ENCODE measurements around the gene UBE2Q2. TPM values are rescaled to one million over a fixed set of nuclear protein-coding genes. Genes with fewer than 3 reads are reported as not detected.

UBE2Q2 gene
- total and polyA plus RNA-seq, 9 of the 15 experiments (the other 6 are each of a cell fraction or from before 2014, with no cell fraction given): 6.2 to 24.0 (median 16.2) TPM

DNA sequence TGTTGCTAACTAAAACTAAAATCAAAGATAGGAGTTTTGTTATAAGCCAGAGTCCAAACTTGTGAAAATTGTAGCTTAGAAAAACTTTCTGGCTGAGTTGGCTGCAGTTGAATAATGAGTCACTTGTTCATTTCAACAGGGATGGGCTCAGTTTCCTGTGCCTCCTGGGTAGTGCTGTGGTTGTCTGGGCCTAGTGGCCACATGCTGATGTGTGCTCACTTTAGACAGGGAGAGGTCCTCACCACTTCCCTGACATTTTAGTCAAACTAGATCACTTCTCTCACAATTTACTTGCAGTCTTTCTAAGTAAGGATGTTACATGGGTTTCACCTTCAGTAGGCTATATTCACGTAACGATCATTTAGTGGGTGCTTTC, 6.3 kb upstream of the UBE2Q2 start:
- H3K4me1 ChIP-seq (replicated peaks in 1 of 2; ENCODE audit: control insufficient read depth in 2 of 2, insufficient read depth in 2 of 2, low read length in 2 of 2): peaks cover 6 to 25% of the 10 kb centered on the region in 2 experiments
- 0 out of 4 replicates have a peak overlapping the region, but pooled peaks of 1 of the 2 experiments have one; percentile 7 for H3K9ac ChIP-seq (ENCODE audit: insufficient read depth in 1 of 2, low read depth in 2 of 2, low read length in 2 of 2)
- no peaks in the 10 kb centered on the region for H3K79me2 ChIP-seq (ENCODE audit: control insufficient read depth, insufficient read depth, low read length)
- intact Hi-C loops (cut with micrococcal nuclease) (no loop called here), in situ Hi-C loops (cut with MboI) (no loop called here)
- ATAC-seq: peak; percentile 68
- no peaks in the 10 kb centered on the region; the same call in 2 of the 3 replicates for H3K36me3 ChIP-seq (ENCODE audit: control insufficient read depth, insufficient read depth, low read length)
- BruUV-seq (replicated peaks): no TSS peak
- H3K9me3 ChIP-seq (replicated peaks; ENCODE audit: control insufficient read depth, insufficient read depth, low read depth, low read length): no peaks in the 10 kb centered on the region
- H3K9me1 ChIP-seq (ENCODE audit: control insufficient read depth, insufficient read depth, low read length): no peaks in the 10 kb centered on the region
- peak overlapping the region; percentile 33; the same call in 1 of the 3 replicates for H3K27ac ChIP-seq (ENCODE audit: extremely low read depth, low read depth, low read length)
- WGBS (ENCODE audit: insufficient coverage, low coverage, missing lambda C conversion rate): 92% methylated on average over 2 of the region's 2 CpGs
- peak; percentile 55 for FAIRE-seq
- peak in 1 of 4 experiments; percentile 48 for DNase-seq (ENCODE audit: extremely low read depth in 1 of 4, low spot score in 3 of 4)
- peak overlapping the region; percentile 85 for H2AFZ ChIP-seq (ENCODE audit: low read depth, low read length)
- no peak overlapping the region for H3K4me3 ChIP-seq
- ChIA-PET POLR2A (interaction anchor here (0.7 to 1.0 kb wide), 2 partner anchors 9 to 226 kb away, joined by 3 read pairs; no protein-coding TSS in a partner anchor), CTCF (ENCODE audit: low intra/inter-chr PET ratio) (no interaction called here)
- H3K27me3 ChIP-seq (ENCODE audit: control insufficient read depth in 2 of 2, insufficient read depth in 2 of 2, low read length in 2 of 2): no peaks in the 10 kb centered on the region
- H3K4me2 ChIP-seq (ENCODE audit: insufficient read depth, low read length): no peak overlapping the region
- H4K20me1 ChIP-seq (replicated peaks; ENCODE audit: control insufficient read depth, insufficient read depth, low read length): no peaks in the 10 kb centered on the region
- TF ChIP-seq, protein P1, sequence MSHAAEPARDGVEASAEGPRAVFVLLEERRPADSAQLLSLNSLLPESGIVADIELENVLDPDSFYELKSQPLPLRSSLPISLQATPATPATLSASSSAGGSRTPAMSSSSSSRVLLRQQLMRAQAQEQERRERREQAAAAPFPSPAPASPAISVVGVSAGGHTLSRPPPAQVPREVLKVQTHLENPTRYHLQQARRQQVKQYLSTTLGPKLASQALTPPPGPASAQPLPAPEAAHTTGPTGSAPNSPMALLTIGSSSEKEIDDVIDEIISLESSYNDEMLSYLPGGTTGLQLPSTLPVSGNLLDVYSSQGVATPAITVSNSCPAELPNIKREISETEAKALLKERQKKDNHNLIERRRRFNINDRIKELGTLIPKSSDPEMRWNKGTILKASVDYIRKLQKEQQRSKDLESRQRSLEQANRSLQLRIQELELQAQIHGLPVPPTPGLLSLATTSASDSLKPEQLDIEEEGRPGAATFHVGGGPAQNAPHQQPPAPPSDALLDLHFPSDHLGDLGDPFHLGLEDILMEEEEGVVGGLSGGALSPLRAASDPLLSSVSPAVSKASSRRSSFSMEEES (CRISPR knock-in tag; IDR thresholded peaks at IDR 0.05): no peak
- TF ChIP-seq, protein P2, sequence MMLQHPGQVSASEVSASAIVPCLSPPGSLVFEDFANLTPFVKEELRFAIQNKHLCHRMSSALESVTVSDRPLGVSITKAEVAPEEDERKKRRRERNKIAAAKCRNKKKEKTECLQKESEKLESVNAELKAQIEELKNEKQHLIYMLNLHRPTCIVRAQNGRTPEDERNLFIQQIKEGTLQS (IDR thresholded peaks at IDR 0.05): no peak
- TF ChIP-seq, protein P2 (CRISPR knock-in tag; conservative IDR thresholded peaks at IDR 0.05): no peak
- TF ChIP-seq, protein P3, sequence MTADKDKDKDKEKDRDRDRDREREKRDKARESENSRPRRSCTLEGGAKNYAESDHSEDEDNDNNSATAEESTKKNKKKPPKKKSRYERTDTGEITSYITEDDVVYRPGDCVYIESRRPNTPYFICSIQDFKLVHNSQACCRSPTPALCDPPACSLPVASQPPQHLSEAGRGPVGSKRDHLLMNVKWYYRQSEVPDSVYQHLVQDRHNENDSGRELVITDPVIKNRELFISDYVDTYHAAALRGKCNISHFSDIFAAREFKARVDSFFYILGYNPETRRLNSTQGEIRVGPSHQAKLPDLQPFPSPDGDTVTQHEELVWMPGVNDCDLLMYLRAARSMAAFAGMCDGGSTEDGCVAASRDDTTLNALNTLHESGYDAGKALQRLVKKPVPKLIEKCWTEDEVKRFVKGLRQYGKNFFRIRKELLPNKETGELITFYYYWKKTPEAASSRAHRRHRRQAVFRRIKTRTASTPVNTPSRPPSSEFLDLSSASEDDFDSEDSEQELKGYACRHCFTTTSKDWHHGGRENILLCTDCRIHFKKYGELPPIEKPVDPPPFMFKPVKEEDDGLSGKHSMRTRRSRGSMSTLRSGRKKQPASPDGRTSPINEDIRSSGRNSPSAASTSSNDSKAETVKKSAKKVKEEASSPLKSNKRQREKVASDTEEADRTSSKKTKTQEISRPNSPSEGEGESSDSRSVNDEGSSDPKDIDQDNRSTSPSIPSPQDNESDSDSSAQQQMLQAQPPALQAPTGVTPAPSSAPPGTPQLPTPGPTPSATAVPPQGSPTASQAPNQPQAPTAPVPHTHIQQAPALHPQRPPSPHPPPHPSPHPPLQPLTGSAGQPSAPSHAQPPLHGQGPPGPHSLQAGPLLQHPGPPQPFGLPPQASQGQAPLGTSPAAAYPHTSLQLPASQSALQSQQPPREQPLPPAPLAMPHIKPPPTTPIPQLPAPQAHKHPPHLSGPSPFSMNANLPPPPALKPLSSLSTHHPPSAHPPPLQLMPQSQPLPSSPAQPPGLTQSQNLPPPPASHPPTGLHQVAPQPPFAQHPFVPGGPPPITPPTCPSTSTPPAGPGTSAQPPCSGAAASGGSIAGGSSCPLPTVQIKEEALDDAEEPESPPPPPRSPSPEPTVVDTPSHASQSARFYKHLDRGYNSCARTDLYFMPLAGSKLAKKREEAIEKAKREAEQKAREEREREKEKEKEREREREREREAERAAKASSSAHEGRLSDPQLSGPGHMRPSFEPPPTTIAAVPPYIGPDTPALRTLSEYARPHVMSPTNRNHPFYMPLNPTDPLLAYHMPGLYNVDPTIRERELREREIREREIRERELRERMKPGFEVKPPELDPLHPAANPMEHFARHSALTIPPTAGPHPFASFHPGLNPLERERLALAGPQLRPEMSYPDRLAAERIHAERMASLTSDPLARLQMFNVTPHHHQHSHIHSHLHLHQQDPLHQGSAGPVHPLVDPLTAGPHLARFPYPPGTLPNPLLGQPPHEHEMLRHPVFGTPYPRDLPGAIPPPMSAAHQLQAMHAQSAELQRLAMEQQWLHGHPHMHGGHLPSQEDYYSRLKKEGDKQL (CRISPR knock-in tag; IDR thresholded peaks at IDR 0.05; ENCODE audit: borderline replicate concordance): no peak
- TF ChIP-seq, protein P4, sequence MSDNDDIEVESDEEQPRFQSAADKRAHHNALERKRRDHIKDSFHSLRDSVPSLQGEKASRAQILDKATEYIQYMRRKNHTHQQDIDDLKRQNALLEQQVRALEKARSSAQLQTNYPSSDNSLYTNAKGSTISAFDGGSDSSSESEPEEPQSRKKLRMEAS (CRISPR knock-in tag; IDR thresholded peaks at IDR 0.05): 0 out of 2 replicates have a peak, but pooled peaks have one; percentile 32
- no peak for TF ChIP-seq CBX5 (IDR thresholded peaks at IDR 0.05; ENCODE audit: borderline replicate concordance, low read depth)
- TF ChIP-seq COPS2 (conservative IDR thresholded peaks at IDR 0.05): no peak
- TF ChIP-seq HNRNPH1 (optimal IDR thresholded peaks at IDR 0.05; ENCODE audit: low read depth, low read length): no peak
- TF ChIP-seq RBBP5 (IDR thresholded peaks at IDR 0.05; ENCODE audit: borderline replicate concordance, insufficient read depth, low read length, poor library complexity, severe bottlenecking): no peak
- TF ChIP-seq ZNF239 (CRISPR knock-in tag; IDR thresholded peaks at IDR 0.05): no peak
- no peak for TF ChIP-seq CSDE1 (IDR thresholded peaks at IDR 0.05)
- no peak for TF ChIP-seq MIER1 (IDR thresholded peaks at IDR 0.05; ENCODE audit: low read depth)
- TF ChIP-seq ZNF324 (CRISPR knock-in tag; IDR thresholded peaks at IDR 0.05): no peak

Data from K562 (cell line).